Smooth muscle cell (in vitro differentiated cells): Measurements from ENCODE around the gene PIM3. TPM values are rescaled to one million over a fixed set of nuclear protein-coding genes. Genes with fewer than 3 reads are reported as not detected.

Experiments
- DNase-seq: peaks from one replicate; lab custom pipeline; 2025; ENCODE audit not compliant: unreplicated experiment; lab: John Stamatoyannopoulos, UW
- H2AFZ ChIP-seq: fragments of 200-600 bp; sonication (generic); 2 replicates; pipeline ENCODE4 v1.6.0; 2016; ENCODE audit warnings: antibody characterized with exemption, low read depth, mild to moderate bottlenecking
- H3F3A ChIP-seq: fragments of 200-600 bp; sonication (generic); 2 replicates; pipeline ENCODE4 v1.6.0; 2017; ENCODE audit warnings: antibody characterized with exemption, low read depth
- H3K27ac ChIP-seq: fragments of 200-600 bp; sonication (generic); 2 replicates; pipeline ENCODE4 v1.5.1; 2016; ENCODE audit warnings: low read depth, mild to moderate bottlenecking
- H3K27me3 ChIP-seq: fragments of 200-600 bp; sonication (generic); 2 replicates; pipeline ENCODE4 v1.6.1; 2016; ENCODE audit warnings: low read depth, mild to moderate bottlenecking
- H3K36me3 ChIP-seq: fragments of 200-600 bp; sonication (generic); 2 replicates; pipeline ENCODE4 v1.5.1; 2016; ENCODE audit warnings: low read depth
- H3K4me1 ChIP-seq: fragments of 200-600 bp; sonication (generic); 2 replicates; pipeline ENCODE4 v1.5.1; 2016; ENCODE audit warnings: low read depth
- H3K4me2 ChIP-seq: fragments of 200-600 bp; sonication (generic); 2 replicates; pipeline ENCODE4 v1.6.0; 2016; ENCODE audit warnings: mild to moderate bottlenecking
- H3K4me3 ChIP-seq: fragments of 200-600 bp; sonication (generic); 2 replicates; pipeline ENCODE4 v1.5.1; 2016; ENCODE audit warnings: mild to moderate bottlenecking
- H3K79me2 ChIP-seq: fragments of 200-600 bp; sonication (generic); 2 replicates; pipeline ENCODE4 v1.6.0; 2016; ENCODE audit warnings: low read depth, mild to moderate bottlenecking
- H3K9ac ChIP-seq: fragments of 200-600 bp; sonication (generic); 2 replicates; pipeline ENCODE4 v1.6.0; 2016; ENCODE audit warnings: low read depth
- H3K9me3 ChIP-seq: fragments of 200-600 bp; sonication (generic); replicated peaks from 2 replicates; pipeline ENCODE4 v1.5.1; 2016; ENCODE audit warnings: low read depth
- H4K20me1 ChIP-seq: fragments of 200-600 bp; sonication (generic); 2 replicates; pipeline ENCODE4 v1.6.0; 2016; ENCODE audit warnings: low read depth
- WGBS: methylation state at CpG from one replicate; pipeline ENCODE4 v1.1.7; 2016; ENCODE audit warnings: low lambda C conversion rate; 5-methylcytosine and 5-hydroxymethylcytosine counted together
- polyA plus RNA-seq: library from polyadenylated mRNA; unstranded; fragments of >200 nt; fragmentation: Nextera tagmentation; extraction: Ambion mirVana; gene quantifications from 2 replicates; pipeline ENCODE4 v1.2.1, GENCODE V29; 2016
- total RNA-seq: library from RNA; depleted of rRNA; stranded (reverse); fragments of >200 nt; gene quantifications from 2 replicates; pipeline ENCODE4 v1.2.3, GENCODE V29; 2014
- TF ChIP-seq, protein P1 (sequence below): fragments of 200-600 bp; sonication (generic); IDR thresholded peaks from 2 replicates; pipeline ENCODE4 v1.5.1; 2017; ENCODE audit warnings: borderline replicate concordance, mild to moderate bottlenecking, antibody characterized with exemption; ENCODE audit not compliant: insufficient read depth, poor library complexity, severe bottlenecking

PIM3 gene
- total and polyA plus RNA-seq, 2 experiments from 2014 or later, result 19.1 to 43.3 TPM

DNA sequence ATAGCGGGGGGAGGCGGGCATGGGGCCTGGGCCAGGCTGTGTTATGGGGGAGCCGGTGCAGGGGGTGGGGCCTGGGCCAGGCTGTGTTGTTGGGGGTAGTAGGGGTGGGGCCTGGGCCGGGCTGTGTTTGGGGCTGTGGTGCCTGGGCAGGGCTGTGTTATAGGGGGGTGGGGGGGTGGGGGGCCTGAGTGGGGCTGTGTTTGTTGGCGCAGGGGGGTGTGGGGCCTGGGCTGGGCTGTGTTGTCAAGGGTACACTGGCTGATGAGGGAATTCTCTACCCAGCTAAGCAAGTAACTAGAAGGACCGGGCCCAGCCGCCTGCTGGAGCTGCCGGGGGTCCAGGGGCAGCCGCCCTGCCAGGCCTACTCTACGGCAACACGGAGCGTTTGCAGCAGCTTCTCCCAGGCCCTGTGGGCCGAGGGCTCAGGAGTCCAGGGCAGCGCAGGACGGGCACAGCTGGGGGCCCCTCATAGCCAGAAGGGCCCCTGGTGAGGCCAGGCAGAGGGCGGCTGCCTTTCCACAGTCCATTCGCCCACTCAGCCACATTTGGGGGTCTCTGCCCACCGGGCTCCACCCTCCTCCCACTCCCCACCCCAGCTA, 10.1 kb upstream of the PIM3 start:
- no peak for DNase-seq
- H3K27ac ChIP-seq, result peak overlapping the region; percentile 82
- H3K4me1 ChIP-seq, result peaks cover 17% of the 10 kb centered on the region
- H3K79me2 ChIP-seq, result no peaks in the 10 kb centered on the region
- WGBS, result 90% methylated on average over 10 of the region's 18 CpGs
- H3K27me3 ChIP-seq, result no peaks in the 10 kb centered on the region
- H3K9me3 ChIP-seq, result no peaks in the 10 kb centered on the region
- no peak overlapping the region for H3K4me2 ChIP-seq
- TF ChIP-seq, protein P1, sequence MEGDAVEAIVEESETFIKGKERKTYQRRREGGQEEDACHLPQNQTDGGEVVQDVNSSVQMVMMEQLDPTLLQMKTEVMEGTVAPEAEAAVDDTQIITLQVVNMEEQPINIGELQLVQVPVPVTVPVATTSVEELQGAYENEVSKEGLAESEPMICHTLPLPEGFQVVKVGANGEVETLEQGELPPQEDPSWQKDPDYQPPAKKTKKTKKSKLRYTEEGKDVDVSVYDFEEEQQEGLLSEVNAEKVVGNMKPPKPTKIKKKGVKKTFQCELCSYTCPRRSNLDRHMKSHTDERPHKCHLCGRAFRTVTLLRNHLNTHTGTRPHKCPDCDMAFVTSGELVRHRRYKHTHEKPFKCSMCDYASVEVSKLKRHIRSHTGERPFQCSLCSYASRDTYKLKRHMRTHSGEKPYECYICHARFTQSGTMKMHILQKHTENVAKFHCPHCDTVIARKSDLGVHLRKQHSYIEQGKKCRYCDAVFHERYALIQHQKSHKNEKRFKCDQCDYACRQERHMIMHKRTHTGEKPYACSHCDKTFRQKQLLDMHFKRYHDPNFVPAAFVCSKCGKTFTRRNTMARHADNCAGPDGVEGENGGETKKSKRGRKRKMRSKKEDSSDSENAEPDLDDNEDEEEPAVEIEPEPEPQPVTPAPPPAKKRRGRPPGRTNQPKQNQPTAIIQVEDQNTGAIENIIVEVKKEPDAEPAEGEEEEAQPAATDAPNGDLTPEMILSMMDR, result no peak
- H2AFZ ChIP-seq, result no peak overlapping the region
- no peak overlapping the region for H3K4me3 ChIP-seq
- no peak overlapping the region for H3K9ac ChIP-seq
- H4K20me1 ChIP-seq, result no peaks in the 10 kb centered on the region
- no peaks in the 10 kb centered on the region for H3K36me3 ChIP-seq
- H3F3A ChIP-seq, result no peaks in the 10 kb centered on the region

DNA sequence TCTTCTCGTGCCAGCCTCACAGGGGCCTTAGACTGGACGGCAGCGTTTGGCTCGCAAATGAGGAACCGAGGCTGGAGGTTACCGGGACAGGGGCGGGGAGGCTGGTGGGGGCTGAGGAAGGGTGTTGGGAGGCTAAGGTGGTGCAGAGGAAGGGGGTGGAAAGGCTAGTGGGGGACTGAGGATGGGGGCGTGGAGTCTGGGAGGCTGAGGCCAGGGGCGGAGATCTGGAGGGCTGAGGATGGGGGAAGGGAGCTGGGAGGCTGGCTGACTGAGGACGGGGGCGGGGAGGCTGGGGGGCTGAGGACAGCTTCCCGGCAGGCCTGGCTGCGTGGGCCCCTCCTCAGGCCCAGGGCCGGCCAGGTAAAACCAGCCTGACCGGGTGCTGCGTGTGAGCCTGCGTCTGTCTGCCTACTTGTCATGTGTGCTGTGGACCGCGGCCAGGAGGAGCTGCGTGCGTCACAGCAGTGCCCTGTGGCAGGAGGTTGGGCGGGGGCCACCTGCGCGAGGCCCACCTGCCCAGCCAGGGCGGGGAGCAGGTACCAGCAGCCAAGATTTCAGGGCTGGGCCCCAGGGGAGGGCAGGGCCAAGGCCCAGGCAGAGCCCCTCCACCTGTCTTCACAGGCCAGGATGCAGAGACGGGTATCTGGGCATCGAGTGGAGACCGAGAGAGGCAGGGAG, 9.4 kb upstream of the PIM3 start:
- Histone ChIP-seq H2AFZ (no peak overlapping the region), H3F3A (no peaks in the 10 kb centered on the region), H3K36me3 (no peaks in the 10 kb centered on the region), H3K4me1 (peaks cover 17% of the 10 kb centered on the region), H3K79me2 (no peaks in the 10 kb centered on the region), H3K27ac (peak overlapping the region; percentile 82), H4K20me1 (no peaks in the 10 kb centered on the region), H3K9me3 (no peaks in the 10 kb centered on the region), H3K9ac (peak overlapping the region; percentile 80), H3K27me3 (no peaks in the 10 kb centered on the region), H3K4me3 (no peak overlapping the region), H3K4me2 (no peak overlapping the region)
- WGBS, result 68% methylated on average over 18 of the region's 28 CpGs
- TF ChIP-seq, protein P1, result no peak
- no peak for DNase-seq

DNA sequence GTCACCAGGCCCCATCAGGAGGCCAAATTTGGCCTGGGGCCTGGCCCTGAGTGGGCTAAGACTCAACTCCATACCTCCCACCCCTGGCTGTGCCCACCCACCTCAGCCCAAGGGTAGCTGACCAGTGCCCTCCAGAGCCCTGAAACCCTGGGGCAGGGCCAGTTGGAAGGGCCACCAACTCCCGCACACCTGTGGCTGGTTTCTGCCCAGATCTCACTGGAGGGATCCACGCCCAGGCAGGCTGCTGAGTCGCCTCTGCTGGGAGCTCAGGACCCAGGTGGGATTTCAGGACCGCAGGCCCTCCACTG, 8.9 kb upstream of the PIM3 start:
- Histone ChIP-seq H3K9me3 (no peaks in the 10 kb centered on the region), H3K4me1 (peaks cover 17% of the 10 kb centered on the region), H3K4me3 (no peak overlapping the region), H2AFZ (no peak overlapping the region), H3F3A (no peaks in the 10 kb centered on the region), H3K27me3 (no peaks in the 10 kb centered on the region), H3K4me2 (peak overlapping the region; percentile 49), H3K27ac (peak overlapping the region; percentile 82), H4K20me1 (no peaks in the 10 kb centered on the region), H3K9ac (peak overlapping the region; percentile 80), H3K36me3 (no peaks in the 10 kb centered on the region), H3K79me2 (no peaks in the 10 kb centered on the region)
- no peak for DNase-seq
- TF ChIP-seq, protein P1, result no peak
- 60% methylated on average over 4 of the region's 4 CpGs for WGBS
